ENCODE data around the gene ADI1. TPM values are rescaled to one million over a fixed set of nuclear protein-coding genes. Genes with fewer than 3 reads are reported as not detected.
"Not testable (repeated sequence)": the region's sequence is repeated elsewhere in the genome, so short reads cannot be mapped to it uniquely, and the experiment has no call there.

Gene ADI1
- total RNA-seq, 1 donor from 2014 or later = 60.2 TPM

DNA sequence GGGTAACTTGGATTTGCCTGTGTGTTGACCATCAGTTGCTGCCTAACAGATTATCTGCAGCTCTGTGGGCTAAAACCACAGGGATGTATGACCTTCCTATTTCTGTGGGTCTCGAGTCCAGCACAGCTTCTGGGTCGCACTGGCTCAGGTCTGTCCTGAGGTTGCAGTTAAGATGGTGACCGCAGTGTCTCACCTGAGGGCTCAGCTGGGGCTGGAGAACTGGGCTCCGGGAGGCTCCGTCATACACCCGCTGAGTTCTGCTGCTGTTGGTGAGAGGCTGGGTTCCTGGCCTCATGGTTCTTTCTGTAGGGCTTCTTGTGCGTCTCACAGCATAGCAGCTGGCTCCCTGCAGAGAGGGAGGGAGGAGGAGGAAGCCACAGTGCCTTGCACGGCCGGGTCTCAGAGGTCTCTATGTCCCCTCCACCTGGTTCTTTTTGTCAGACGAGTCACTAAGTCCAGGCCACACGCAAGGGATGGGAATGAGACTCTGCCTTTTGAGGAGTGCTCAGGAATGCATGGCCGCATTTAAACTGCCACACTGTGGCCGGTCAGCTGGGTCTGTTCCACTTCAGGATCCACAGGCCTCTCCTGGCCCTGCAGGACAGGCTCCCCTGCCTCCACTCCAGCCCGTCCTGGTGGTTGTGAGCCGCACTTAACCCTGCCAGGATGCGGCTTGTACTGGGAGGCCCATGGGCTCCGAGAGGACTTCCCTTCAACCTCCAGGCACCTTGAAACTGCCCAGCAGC lies 67.2 kb downstream of the ADI1 start:
- ATAC-seq (no peak), DNase-seq (no peak)
- Histone ChIP-seq H3K9me3 (no peaks in the 10 kb centered on the region), H3K27me3 (ENCODE audit: low read depth) (no peaks in the 10 kb centered on the region), H3K36me3 (peaks cover 38% of the 10 kb centered on the region), H3K27ac (no peak overlapping the region), H3K4me3 (no peak overlapping the region), H3K4me1 (no peaks in the 10 kb centered on the region)
- intact Hi-C loops (cut with DNase I) = no loop called here
- TF ChIP-seq, protein P1, sequence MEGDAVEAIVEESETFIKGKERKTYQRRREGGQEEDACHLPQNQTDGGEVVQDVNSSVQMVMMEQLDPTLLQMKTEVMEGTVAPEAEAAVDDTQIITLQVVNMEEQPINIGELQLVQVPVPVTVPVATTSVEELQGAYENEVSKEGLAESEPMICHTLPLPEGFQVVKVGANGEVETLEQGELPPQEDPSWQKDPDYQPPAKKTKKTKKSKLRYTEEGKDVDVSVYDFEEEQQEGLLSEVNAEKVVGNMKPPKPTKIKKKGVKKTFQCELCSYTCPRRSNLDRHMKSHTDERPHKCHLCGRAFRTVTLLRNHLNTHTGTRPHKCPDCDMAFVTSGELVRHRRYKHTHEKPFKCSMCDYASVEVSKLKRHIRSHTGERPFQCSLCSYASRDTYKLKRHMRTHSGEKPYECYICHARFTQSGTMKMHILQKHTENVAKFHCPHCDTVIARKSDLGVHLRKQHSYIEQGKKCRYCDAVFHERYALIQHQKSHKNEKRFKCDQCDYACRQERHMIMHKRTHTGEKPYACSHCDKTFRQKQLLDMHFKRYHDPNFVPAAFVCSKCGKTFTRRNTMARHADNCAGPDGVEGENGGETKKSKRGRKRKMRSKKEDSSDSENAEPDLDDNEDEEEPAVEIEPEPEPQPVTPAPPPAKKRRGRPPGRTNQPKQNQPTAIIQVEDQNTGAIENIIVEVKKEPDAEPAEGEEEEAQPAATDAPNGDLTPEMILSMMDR (IDR thresholded peaks at IDR 0.05) = no peak

DNA sequence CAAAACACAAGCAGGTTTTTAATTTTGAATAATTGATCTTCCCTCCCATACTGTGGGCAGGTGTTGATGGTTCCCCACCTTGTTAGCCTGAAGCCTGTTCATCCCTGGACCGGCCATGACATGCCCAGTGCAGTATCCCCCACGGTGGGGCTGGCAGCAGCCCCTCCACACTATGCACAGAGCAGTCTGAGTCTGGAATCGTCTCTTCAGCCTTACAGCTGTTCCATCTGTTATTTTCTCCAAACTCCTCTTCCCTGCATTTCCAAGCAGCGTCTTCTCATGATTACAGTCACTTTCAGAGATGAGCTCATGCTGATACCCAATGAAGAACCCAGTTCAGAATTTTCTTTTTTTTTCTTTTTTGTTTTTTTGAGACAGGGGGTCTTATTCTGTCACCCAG lies 68.2 kb downstream of the ADI1 start:
- H3K4me1 ChIP-seq = no peaks in the 10 kb centered on the region
- intact Hi-C loops (cut with DNase I) = no loop called here

DNA sequence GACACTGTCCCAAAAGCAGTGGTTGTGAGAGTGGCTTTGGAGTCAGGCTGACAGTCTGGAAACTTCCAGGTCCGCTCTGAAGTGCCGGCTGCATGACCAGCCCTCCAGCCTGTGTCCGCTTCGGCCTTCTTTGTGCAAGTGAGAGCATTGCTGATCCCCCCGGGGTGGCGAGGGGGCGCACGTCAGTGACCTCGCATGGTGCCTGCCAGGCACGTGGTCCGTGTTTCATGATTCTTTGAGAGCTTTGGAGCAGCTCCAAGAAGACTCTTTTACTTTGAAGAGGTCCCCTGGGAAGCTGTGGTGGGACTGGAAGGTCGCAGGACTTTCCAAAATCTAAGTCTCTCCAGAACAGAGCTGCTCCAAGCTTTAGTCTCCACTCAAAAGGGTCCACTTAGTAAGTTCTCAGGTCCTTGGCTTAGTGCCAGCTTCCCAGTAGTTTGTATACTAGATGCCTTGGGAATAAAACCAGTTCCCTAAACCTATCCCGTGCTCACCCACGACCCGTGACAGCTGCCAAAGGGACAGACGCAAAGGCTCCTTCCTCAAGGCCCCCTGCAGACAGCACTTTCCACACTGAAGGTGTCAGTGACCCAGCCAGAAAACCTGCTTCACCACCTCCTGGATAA lies 68.8 kb downstream of the ADI1 start:
- Histone ChIP-seq H3K27ac (no peak overlapping the region), H3K4me1 (no peaks in the 10 kb centered on the region), H3K9me3 (no peaks in the 10 kb centered on the region), H3K36me3 (peaks cover 41% of the 10 kb centered on the region), H3K27me3 (ENCODE audit: low read depth) (no peaks in the 10 kb centered on the region), H3K4me3 (no peak overlapping the region)
- ATAC-seq (no peak), DNase-seq (no peak)
- intact Hi-C loops (cut with DNase I) = no loop called here
- TF ChIP-seq, protein P1 (IDR thresholded peaks at IDR 0.05) = no peak

More for the DNA sequence above, 68.2 kb downstream of the ADI1 start:
- TF ChIP-seq, protein P1 (IDR thresholded peaks at IDR 0.05) = no peak
- DNase-seq (no peak), ATAC-seq (no peak)
- Histone ChIP-seq H3K4me3 (no peak overlapping the region), H3K36me3 (peaks cover 38% of the 10 kb centered on the region), H3K9me3 (no peaks in the 10 kb centered on the region), H3K27ac (no peak overlapping the region), H3K27me3 (ENCODE audit: low read depth) (no peaks in the 10 kb centered on the region)

DNA sequence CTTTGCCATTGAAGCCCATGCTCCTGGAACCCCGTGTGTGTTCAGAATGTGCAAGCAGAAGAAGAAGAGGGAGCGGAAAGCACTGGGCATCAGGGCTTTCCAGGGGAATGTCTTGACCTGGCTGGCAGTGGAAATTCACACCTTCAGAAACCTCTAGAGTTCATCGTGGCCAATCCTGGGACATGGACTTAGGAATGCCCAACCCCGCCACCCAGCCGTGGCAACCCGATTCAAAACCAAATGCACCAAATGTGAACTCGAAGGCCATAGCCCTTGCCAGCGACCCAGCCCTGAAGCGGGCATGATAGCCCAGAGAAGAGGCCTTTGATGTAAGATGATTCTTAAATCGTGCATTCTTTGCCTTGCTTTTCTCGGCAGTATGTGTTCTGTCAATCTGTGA lies 69.4 kb downstream of the ADI1 start:
- Histone ChIP-seq H3K4me3 (no peak overlapping the region), H3K36me3 (peaks cover 46% of the 10 kb centered on the region), H3K4me1 (no peaks in the 10 kb centered on the region), H3K9me3 (no peaks in the 10 kb centered on the region), H3K27me3 (ENCODE audit: low read depth) (no peaks in the 10 kb centered on the region), H3K27ac (no peak overlapping the region)
- TF ChIP-seq, protein P1 (IDR thresholded peaks at IDR 0.05) = no peak
- ATAC-seq (no peak), DNase-seq (no peak)
- intact Hi-C loops (cut with DNase I) = no loop called here

DNA sequence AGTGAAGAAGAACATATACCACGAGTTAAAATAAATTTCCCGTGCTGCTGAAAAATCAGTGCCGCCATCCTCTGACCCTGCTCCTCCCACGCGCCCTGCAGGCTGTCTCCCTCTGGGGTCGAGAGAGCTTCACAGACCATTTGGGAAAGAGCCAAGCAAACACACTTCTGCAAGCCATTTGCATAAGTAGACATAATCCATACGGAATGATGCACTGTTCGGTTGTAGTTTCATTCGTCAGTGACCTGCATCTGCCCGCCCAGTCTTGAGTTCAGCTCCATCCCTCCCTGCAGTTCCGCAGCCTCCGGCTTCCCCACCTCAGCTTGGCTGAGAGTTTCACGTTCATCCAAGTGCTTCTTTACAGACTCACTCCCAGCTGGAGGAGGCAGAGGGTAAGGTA lies 70.2 kb downstream of the ADI1 start:
- TF ChIP-seq, protein P1 (IDR thresholded peaks at IDR 0.05) = no peak
- Histone ChIP-seq H3K9me3 (no peaks in the 10 kb centered on the region), H3K36me3 (peaks cover 54% of the 10 kb centered on the region), H3K4me3 (no peak overlapping the region), H3K4me1 (no peaks in the 10 kb centered on the region), H3K27me3 (ENCODE audit: low read depth) (no peaks in the 10 kb centered on the region), H3K27ac (no peak overlapping the region)
- intact Hi-C loops (cut with DNase I) = no loop called here
- DNase-seq = no peak
- ATAC-seq = no peak

DNA sequence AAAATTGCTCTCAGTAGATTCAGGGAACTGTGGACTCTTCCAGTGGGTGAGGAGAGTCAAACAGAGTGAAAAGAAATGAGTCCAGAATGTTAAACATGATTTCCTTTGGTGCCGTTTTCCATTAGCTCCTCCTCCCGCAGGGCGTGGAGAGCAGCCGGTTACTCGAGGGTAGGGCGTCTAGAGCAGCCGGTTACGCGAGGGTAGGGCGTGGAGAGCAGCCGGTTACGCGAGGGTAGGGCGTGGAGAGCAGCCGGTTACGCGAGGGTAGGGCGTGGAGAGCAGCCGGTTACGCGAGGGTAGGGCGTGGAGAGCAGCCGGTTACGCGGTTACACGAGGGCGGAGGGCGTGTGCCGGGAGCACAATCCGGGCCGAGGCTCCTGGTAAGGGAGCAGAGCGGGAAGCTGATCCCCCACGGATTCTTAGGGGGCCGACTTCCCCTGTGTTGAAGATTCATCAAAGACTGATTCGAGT lies 70.9 kb downstream of the ADI1 start:
- peaks cover 60% of the 10 kb centered on the region for H3K36me3 ChIP-seq
- intact Hi-C loops (cut with DNase I); H3K27ac ChIP-seq; H3K4me3 ChIP-seq; H3K27me3 ChIP-seq (ENCODE audit: low read depth); ATAC-seq; DNase-seq; H3K9me3 ChIP-seq; H3K4me1 ChIP-seq: not testable (repeated sequence)
